ENCODE data around the gene DMGDH. TPM values are rescaled to one million over a fixed set of nuclear protein-coding genes. Genes with fewer than 3 reads are reported as not detected.

The DMGDH gene
- total RNA-seq, 1 experiment from 2014 or later: not detected

GRCh38 chr5:78953092-78953800 is 116.2 kb downstream of the DMGDH start:
- Histone ChIP-seq H4K91ac (ENCODE audit: insufficient read length, low read depth, low read length) (no peak overlapping the region), H4K20me1 (ENCODE audit: control insufficient read depth, insufficient read depth, insufficient read length) (no peaks in the 10 kb centered on the region), H2BK15ac (ENCODE audit: low read depth, low read length) (no peak overlapping the region), H3K23me2 (ENCODE audit: insufficient read length, low read depth, low read length, poor library complexity, severe bottlenecking) (no peaks in the 10 kb centered on the region), H3K4me1 (ENCODE audit: insufficient read depth, low read length) (no peaks in the 10 kb centered on the region), H3K23ac (ENCODE audit: insufficient read length, low read depth, low read length) (no peak overlapping the region), H2AK5ac (ENCODE audit: insufficient read length, low read length) (no peak overlapping the region), H4K8ac (replicated peaks; ENCODE audit: insufficient read length, low read depth, low read length) (no peak overlapping the region), H3T11ph (ENCODE audit: low read length) (no peak overlapping the region), H3K14ac (ENCODE audit: insufficient read depth, low read length) (no peak overlapping the region), H3K27ac (ENCODE audit: insufficient read length, low read depth, low read length) (no peak overlapping the region), H3K18ac (ENCODE audit: insufficient read length, low read depth, low read length) (no peak overlapping the region), H2BK120ac (ENCODE audit: low read depth, low read length, poor library complexity, severe bottlenecking) (no peak overlapping the region), H2BK20ac (ENCODE audit: low read depth, low read length, poor library complexity, severe bottlenecking) (no peak overlapping the region), H3K9me3 (ENCODE audit: control insufficient read depth, low read depth, low read length) (no peaks in the 10 kb centered on the region), H2BK12ac (ENCODE audit: insufficient read length, low read depth, low read length) (no peak overlapping the region), H3K79me1 (ENCODE audit: insufficient read depth, low read depth, low read length, poor library complexity, severe bottlenecking) (no peaks in the 10 kb centered on the region), H3K4ac (ENCODE audit: low read depth, low read length) (no peak overlapping the region), H2AFZ (ENCODE audit: low read length) (no peak overlapping the region), H3K9ac (ENCODE audit: extremely low read depth, insufficient read length, low read length) (no peak overlapping the region), H3K4me2 (ENCODE audit: insufficient read depth, insufficient read length, low read length) (no peak overlapping the region), H3K27me3 (ENCODE audit: insufficient read depth, low read length) (no peaks in the 10 kb centered on the region), H3K56ac (ENCODE audit: insufficient read length, low read depth, low read length) (no peak overlapping the region), H3K79me2 (ENCODE audit: insufficient read depth, low read length) (no peaks in the 10 kb centered on the region), H4K5ac (ENCODE audit: insufficient read length, low read depth, low read length) (no peak overlapping the region), H2BK5ac (ENCODE audit: insufficient read length, low read length) (no peak overlapping the region)
- Mint-ChIP-seq H3K36me3 (ENCODE audit: insufficient read depth in 1 of 3, low read depth in 3 of 3) (no peaks in the 10 kb centered on the region), H3K9me3 (no peaks in the 10 kb centered on the region), H3K27ac (no peak overlapping the region), H3K27me3 (ENCODE audit: low read depth) (no peaks in the 10 kb centered on the region), H3K4me1 (no peaks in the 10 kb centered on the region), H3K4me3 (no peak overlapping the region)
- no CpG with 5 or more reads among the region's 4 CpGs for WGBS (ENCODE audit: extremely low coverage, insufficient read length, low lambda C conversion rate)
- TF ChIP-seq CTCF (conservative IDR thresholded peaks at IDR 0.05): no peak
- no peak for DNase-seq

Other genes starting within 250 kb of the DMGDH start
- gene ARSB, start 84.4 kb downstream of the DMGDH start, total RNA-seq (2021): 11.4 and 12.0 TPM in 2 replicates
- gene BHMT2, start 93 bp upstream of the DMGDH start, total RNA-seq (2021): not detected in 2 replicates
- gene BHMT, start 42.1 kb upstream of the DMGDH start, total RNA-seq (2021): 0.72 and 1.4 TPM in 2 replicates
- gene JMY, start 166.5 kb upstream of the DMGDH start, total RNA-seq (2021): 14.2 and 15.2 TPM in 2 replicates

All from H9 (cell line).